ENCODE measurements around the gene PKDREJ.

The PKDREJ gene

DNA sequence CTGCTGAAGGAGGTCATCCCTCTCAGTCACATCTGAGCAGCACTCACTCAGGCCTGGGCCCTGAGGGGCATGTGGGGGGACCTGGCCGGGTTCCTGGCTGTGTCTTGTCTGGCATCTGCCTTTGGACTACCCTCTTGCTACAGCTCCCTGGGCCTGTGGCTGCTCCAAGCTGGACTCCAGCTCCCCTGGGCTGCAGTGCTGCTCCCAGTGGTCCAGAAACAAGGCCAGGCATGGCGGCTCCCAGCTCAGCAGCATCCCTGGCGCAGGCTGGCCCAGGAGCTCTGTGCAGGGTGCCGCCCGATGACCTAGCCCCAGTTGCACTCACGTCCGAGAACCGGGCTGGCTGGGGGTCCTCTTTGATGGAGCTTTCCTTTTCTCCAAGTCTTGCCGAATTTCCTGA lies 18.4 kb downstream of the PKDREJ start:
- peaks cover 13% of the 10 kb centered on the region for H3K27me3 Mint-ChIP-seq (ENCODE audit: low read depth, poor library complexity)
- no peak overlapping the region for H3K4me3 Mint-ChIP-seq
- DNase-seq, result no peak
- no peaks in the 10 kb centered on the region for H3K9me3 Mint-ChIP-seq
- TF ChIP-seq, protein P1, sequence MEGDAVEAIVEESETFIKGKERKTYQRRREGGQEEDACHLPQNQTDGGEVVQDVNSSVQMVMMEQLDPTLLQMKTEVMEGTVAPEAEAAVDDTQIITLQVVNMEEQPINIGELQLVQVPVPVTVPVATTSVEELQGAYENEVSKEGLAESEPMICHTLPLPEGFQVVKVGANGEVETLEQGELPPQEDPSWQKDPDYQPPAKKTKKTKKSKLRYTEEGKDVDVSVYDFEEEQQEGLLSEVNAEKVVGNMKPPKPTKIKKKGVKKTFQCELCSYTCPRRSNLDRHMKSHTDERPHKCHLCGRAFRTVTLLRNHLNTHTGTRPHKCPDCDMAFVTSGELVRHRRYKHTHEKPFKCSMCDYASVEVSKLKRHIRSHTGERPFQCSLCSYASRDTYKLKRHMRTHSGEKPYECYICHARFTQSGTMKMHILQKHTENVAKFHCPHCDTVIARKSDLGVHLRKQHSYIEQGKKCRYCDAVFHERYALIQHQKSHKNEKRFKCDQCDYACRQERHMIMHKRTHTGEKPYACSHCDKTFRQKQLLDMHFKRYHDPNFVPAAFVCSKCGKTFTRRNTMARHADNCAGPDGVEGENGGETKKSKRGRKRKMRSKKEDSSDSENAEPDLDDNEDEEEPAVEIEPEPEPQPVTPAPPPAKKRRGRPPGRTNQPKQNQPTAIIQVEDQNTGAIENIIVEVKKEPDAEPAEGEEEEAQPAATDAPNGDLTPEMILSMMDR (IDR thresholded peaks at IDR 0.05), result no peak
- peaks cover 22% of the 10 kb centered on the region for H3K4me1 Mint-ChIP-seq
- H3K27ac Mint-ChIP-seq, result no peak overlapping the region
- peaks cover 5% of the 10 kb centered on the region for H3K36me3 Mint-ChIP-seq (ENCODE audit: low read depth)

DNA sequence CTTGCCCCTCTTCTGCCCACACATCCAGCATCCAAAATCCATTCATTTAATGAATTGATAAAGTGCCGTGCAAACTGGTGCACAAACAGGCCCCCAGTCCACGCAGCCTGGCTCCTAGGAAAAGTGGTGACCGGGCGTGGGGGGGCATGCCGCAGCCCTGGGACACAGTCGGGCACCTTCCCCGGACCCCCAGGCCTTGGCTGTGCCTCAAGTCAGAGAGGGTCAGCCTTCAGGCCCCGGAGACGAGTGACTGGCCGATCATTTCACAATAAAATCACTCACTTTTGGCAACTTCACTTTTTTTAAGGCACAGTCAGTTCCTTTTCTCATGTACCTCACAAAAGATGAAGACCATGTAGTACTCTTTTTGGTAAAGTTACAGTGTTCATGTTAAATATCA lies 21.1 kb downstream of the PKDREJ start:
- no peaks in the 10 kb centered on the region for H3K9me3 Mint-ChIP-seq

DNA sequence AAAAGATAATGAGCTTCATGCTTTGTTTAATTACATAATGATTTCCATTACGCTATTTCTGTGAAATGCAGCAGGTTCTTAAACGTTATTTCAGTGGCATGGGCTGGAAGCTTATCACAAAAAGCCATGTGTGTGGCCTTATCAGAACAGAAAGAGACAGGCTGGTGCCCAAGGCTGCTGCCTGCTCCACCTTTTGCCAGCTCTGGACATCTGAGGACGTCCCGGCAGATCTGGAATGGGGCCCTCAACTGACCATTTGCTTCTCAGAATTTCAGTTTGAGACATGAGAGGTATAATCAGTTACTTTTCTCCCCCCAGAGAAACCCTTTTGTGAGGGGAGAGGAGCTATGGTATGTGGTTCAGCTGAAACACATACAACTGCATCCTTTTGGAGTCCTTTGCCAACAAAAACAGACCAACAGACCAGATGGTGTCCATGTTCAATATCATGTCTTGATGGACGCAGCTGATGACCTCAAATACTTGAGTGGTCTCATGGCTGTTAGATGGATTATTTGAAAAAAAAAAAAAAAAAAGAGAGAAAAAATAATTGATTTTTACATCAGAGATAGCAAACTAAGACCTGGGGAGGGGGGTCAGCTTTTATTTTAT lies 21.6 kb downstream of the PKDREJ start:
- Mint-ChIP-seq H3K27me3 (ENCODE audit: low read depth, poor library complexity) (peaks cover 17% of the 10 kb centered on the region), H3K9me3 (no peaks in the 10 kb centered on the region), H3K4me3 (no peak overlapping the region), H3K36me3 (ENCODE audit: low read depth) (peaks cover 14% of the 10 kb centered on the region), H3K27ac (no peak overlapping the region), H3K4me1 (peaks cover 9% of the 10 kb centered on the region)
- DNase-seq, result no peak
- TF ChIP-seq, protein P1 (IDR thresholded peaks at IDR 0.05), result no peak

More for the DNA sequence above, 21.1 kb downstream of the PKDREJ start:
- Mint-ChIP-seq H3K27me3 (ENCODE audit: low read depth, poor library complexity) (peaks cover 16% of the 10 kb centered on the region), H3K36me3 (ENCODE audit: low read depth) (peaks cover 11% of the 10 kb centered on the region), H3K27ac (no peak overlapping the region), H3K4me1 (peaks cover 9% of the 10 kb centered on the region), H3K4me3 (no peak overlapping the region)
- DNase-seq, result no peak
- TF ChIP-seq, protein P1 (IDR thresholded peaks at IDR 0.05), result no peak

GRCh38 chr22:46240907-46241306 lies 22.2 kb downstream of the PKDREJ start:
- TF ChIP-seq, protein P1 (IDR thresholded peaks at IDR 0.05), result no peak
- H3K36me3 Mint-ChIP-seq (ENCODE audit: low read depth), result peaks cover 16% of the 10 kb centered on the region
- H3K27me3 Mint-ChIP-seq (ENCODE audit: low read depth, poor library complexity), result peaks cover 18% of the 10 kb centered on the region
- no peaks in the 10 kb centered on the region for H3K9me3 Mint-ChIP-seq
- peaks cover 9% of the 10 kb centered on the region for H3K4me1 Mint-ChIP-seq
- no peak overlapping the region for H3K4me3 Mint-ChIP-seq
- peak; percentile 34 for DNase-seq
- H3K27ac Mint-ChIP-seq, result no peak overlapping the region

DNA sequence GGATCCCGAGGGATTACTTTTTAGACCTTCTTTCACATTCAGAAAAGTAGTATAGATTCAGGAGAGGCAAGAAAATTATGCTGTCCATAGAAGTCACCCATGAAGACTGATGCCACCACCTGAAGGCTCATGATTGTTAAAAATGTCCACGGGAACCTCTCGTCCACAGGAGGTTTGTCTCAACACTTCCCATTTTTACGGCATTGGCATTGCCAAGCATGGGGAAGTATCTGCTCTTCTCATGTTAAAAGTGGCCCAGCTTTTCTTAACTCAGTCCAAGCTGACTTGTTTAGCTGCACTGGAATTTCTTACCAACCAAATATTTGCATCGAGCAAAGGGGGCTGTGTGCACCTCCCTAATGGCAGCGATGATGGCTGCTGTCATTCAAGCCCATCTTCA lies 22.6 kb downstream of the PKDREJ start:
- Mint-ChIP-seq H3K27ac (no peak overlapping the region), H3K4me3 (no peak overlapping the region), H3K27me3 (ENCODE audit: low read depth, poor library complexity) (peaks cover 18% of the 10 kb centered on the region), H3K4me1 (peaks cover 9% of the 10 kb centered on the region), H3K9me3 (no peaks in the 10 kb centered on the region), H3K36me3 (ENCODE audit: low read depth) (peaks cover 16% of the 10 kb centered on the region)
- TF ChIP-seq, protein P1 (IDR thresholded peaks at IDR 0.05), result no peak
- no peak for DNase-seq

- no peak overlapping the region for H3K27ac Mint-ChIP-seq
- no peak overlapping the region for H3K4me3 Mint-ChIP-seq
- TF ChIP-seq, protein P1 (IDR thresholded peaks at IDR 0.05), result no peak
These were observed 23.1 kb downstream of the PKDREJ start for GRCh38 chr22:46240073-46240472.

More at GRCh38 chr22:46240073-46240472, 23.1 kb downstream of the PKDREJ start:
- H3K9me3 Mint-ChIP-seq, result no peaks in the 10 kb centered on the region
- H3K36me3 Mint-ChIP-seq (ENCODE audit: low read depth), result peaks cover 16% of the 10 kb centered on the region
- peaks cover 18% of the 10 kb centered on the region for H3K27me3 Mint-ChIP-seq (ENCODE audit: low read depth, poor library complexity)
- DNase-seq, result no peak
- peaks cover 9% of the 10 kb centered on the region for H3K4me1 Mint-ChIP-seq

All from nephron progenitor cell (in vitro differentiated cells).